ENCODE measurements around the gene OTOP3. TPM values are rescaled to one million over a fixed set of nuclear protein-coding genes. Genes with fewer than 3 reads are reported as not detected.

OTOP3 gene
- total RNA-seq, 1 experiment from 2014 or later, result not detected

- Histone ChIP-seq H3K27ac (ENCODE audit: insufficient read length, low read depth, low read length) (no peak overlapping the region), H3T11ph (ENCODE audit: low read length) (no peak overlapping the region), H4K91ac (ENCODE audit: insufficient read length, low read depth, low read length) (no peak overlapping the region), H2BK5ac (ENCODE audit: insufficient read length, low read length) (no peak overlapping the region), H3K4me1 (ENCODE audit: insufficient read depth, low read length) (no peaks in the 10 kb centered on the region), H3K9me3 (ENCODE audit: control insufficient read depth, low read depth, low read length) (no peaks in the 10 kb centered on the region), H2BK120ac (ENCODE audit: low read depth, low read length, poor library complexity, severe bottlenecking) (no peak overlapping the region), H4K20me1 (ENCODE audit: control insufficient read depth, insufficient read depth, insufficient read length) (no peaks in the 10 kb centered on the region), H3K4me2 (ENCODE audit: insufficient read depth, insufficient read length, low read length) (no peak overlapping the region), H2BK12ac (ENCODE audit: insufficient read length, low read depth, low read length) (no peak overlapping the region), H3K23ac (ENCODE audit: insufficient read length, low read depth, low read length) (no peak overlapping the region), H2BK15ac (ENCODE audit: low read depth, low read length) (no peak overlapping the region), H3K4ac (ENCODE audit: low read depth, low read length) (no peak overlapping the region), H3K79me2 (ENCODE audit: insufficient read depth, low read length) (no peaks in the 10 kb centered on the region), H3K79me1 (ENCODE audit: insufficient read depth, low read depth, low read length, poor library complexity, severe bottlenecking) (no peaks in the 10 kb centered on the region), H4K8ac (replicated peaks; ENCODE audit: insufficient read length, low read depth, low read length) (no peak overlapping the region), H4K5ac (ENCODE audit: insufficient read length, low read depth, low read length) (no peak overlapping the region), H3K18ac (ENCODE audit: insufficient read length, low read depth, low read length) (no peak overlapping the region), H2AK5ac (ENCODE audit: insufficient read length, low read length) (no peak overlapping the region), H3K23me2 (ENCODE audit: insufficient read length, low read depth, low read length, poor library complexity, severe bottlenecking) (peaks cover 2% of the 10 kb centered on the region), H3K56ac (ENCODE audit: insufficient read length, low read depth, low read length) (no peak overlapping the region), H2AFZ (ENCODE audit: low read length) (no peak overlapping the region), H3K9ac (ENCODE audit: extremely low read depth, insufficient read length, low read length) (no peak overlapping the region), H2BK20ac (ENCODE audit: low read depth, low read length, poor library complexity, severe bottlenecking) (no peak overlapping the region), H3K14ac (ENCODE audit: insufficient read depth, low read length) (no peak overlapping the region), H3K27me3 (ENCODE audit: insufficient read depth, low read length) (no peaks in the 10 kb centered on the region)
- no CpG with 5 or more reads among the region's 11 CpGs for WGBS (ENCODE audit: extremely low coverage, insufficient read length, low lambda C conversion rate)
- Mint-ChIP-seq H3K27ac (no peak overlapping the region), H3K4me1 (peaks cover 11 to 22% of the 10 kb centered on the region in 2 experiments), H3K9me3 (no peaks in the 10 kb centered on the region), H3K36me3 (ENCODE audit: insufficient read depth in 1 of 3, low read depth in 3 of 3) (no peaks in the 10 kb centered on the region; a peak in 1 of 7 replicates), H3K4me3 (no peak overlapping the region), H3K27me3 (ENCODE audit: low read depth) (peaks cover 19% of the 10 kb centered on the region)
- TF ChIP-seq CTCF (conservative IDR thresholded peaks at IDR 0.05), result no peak
- no peak for DNase-seq
These were observed 17.5 kb downstream of the OTOP3 start for GRCh38 chr17:74953134-74953687.

Measured in H9 (cell line).